ENCODE measurements around the gene MYEOV. TPM values are rescaled to one million over a fixed set of nuclear protein-coding genes. Genes with fewer than 3 reads are reported as not detected.

MYEOV gene
- total RNA-seq, 1 donor from 2014 or later: 0.35 TPM

- peak; percentile 69 for TF ChIP-seq CTCF (conservative IDR thresholded peaks at IDR 0.05)
- Mint-ChIP-seq H3K27ac (ENCODE audit: unreplicated experiment) (no peak overlapping the region), H3K36me3 (ENCODE audit: low read depth) (no peaks in the 10 kb centered on the region), H3K4me3 (no peak overlapping the region), H3K9me3 (peaks cover 2% of the 10 kb centered on the region), H3K4me1 (peaks cover 30% of the 10 kb centered on the region), H3K27me3 (ENCODE audit: low read depth) (no peaks in the 10 kb centered on the region)
- peak; percentile 50 for DNase-seq (ENCODE audit: low read depth, low spot score)
Measured at GRCh38 chr11:69292221-69292648, 1.7 kb upstream of the MYEOV start.

GRCh38 chr11:69293087-69293486 lies 868 bp upstream of the MYEOV start:
- Mint-ChIP-seq H3K27ac (ENCODE audit: unreplicated experiment) (no peak overlapping the region), H3K4me1 (peaks cover 30% of the 10 kb centered on the region), H3K36me3 (ENCODE audit: low read depth) (no peaks in the 10 kb centered on the region), H3K4me3 (no peak overlapping the region), H3K27me3 (ENCODE audit: low read depth) (no peaks in the 10 kb centered on the region), H3K9me3 (peaks cover 2% of the 10 kb centered on the region)
- no peak for DNase-seq (ENCODE audit: low read depth, low spot score)
- TF ChIP-seq CTCF (conservative IDR thresholded peaks at IDR 0.05): no peak

GRCh38 chr11:69294571-69295078 lies 670 bp downstream of the MYEOV start:
- peaks cover 37% of the 10 kb centered on the region for H3K4me1 Mint-ChIP-seq
- H3K9me3 Mint-ChIP-seq: peaks cover 2% of the 10 kb centered on the region
- no peak overlapping the region for H3K4me3 Mint-ChIP-seq
- H3K27ac Mint-ChIP-seq (ENCODE audit: unreplicated experiment): no peak overlapping the region
- H3K36me3 Mint-ChIP-seq (ENCODE audit: low read depth): no peaks in the 10 kb centered on the region
- no peak for TF ChIP-seq CTCF (conservative IDR thresholded peaks at IDR 0.05)
- DNase-seq (ENCODE audit: low read depth, low spot score): no peak
- no peaks in the 10 kb centered on the region for H3K27me3 Mint-ChIP-seq (ENCODE audit: low read depth)

- no peak for TF ChIP-seq CTCF (conservative IDR thresholded peaks at IDR 0.05)
- H3K4me1 Mint-ChIP-seq: peaks cover 37% of the 10 kb centered on the region
- DNase-seq (ENCODE audit: low read depth, low spot score): no peak
- no peaks in the 10 kb centered on the region for H3K36me3 Mint-ChIP-seq (ENCODE audit: low read depth)
- H3K27ac Mint-ChIP-seq (ENCODE audit: unreplicated experiment): peak overlapping the region; percentile 88
- H3K4me3 Mint-ChIP-seq: no peak overlapping the region
- no peaks in the 10 kb centered on the region for H3K27me3 Mint-ChIP-seq (ENCODE audit: low read depth)
- no peaks in the 10 kb centered on the region for H3K9me3 Mint-ChIP-seq
Measured at GRCh38 chr11:69295079-69295994, 1.4 kb downstream of the MYEOV start.

- Mint-ChIP-seq H3K36me3 (ENCODE audit: low read depth) (no peaks in the 10 kb centered on the region), H3K27ac (ENCODE audit: unreplicated experiment) (peak overlapping the region; percentile 97), H3K27me3 (ENCODE audit: low read depth) (no peaks in the 10 kb centered on the region), H3K4me3 (no peak overlapping the region), H3K9me3 (peaks cover 5% of the 10 kb centered on the region), H3K4me1 (peaks cover 37% of the 10 kb centered on the region)
- no peak for TF ChIP-seq CTCF (conservative IDR thresholded peaks at IDR 0.05)
- DNase-seq (ENCODE audit: low read depth, low spot score): no peak
Measured at GRCh38 chr11:69295995-69296889, 2.3 kb downstream of the MYEOV start.

All from neural crest cell (in vitro differentiated cells).